KMS-11 (cell line): ENCODE measurements around the gene PPP1R14D.
A peak's percentile ranks its signal among the peaks of the same experiment; 100 is the strongest.

Experiments used
- H2AFZ ChIP-seq: fragments of 200-600 bp; sonication (generic); 2 replicates; pipeline ENCODE4 v1.6.1; 2016; ENCODE audit warnings: antibody characterized with exemption, mixed run types, low read depth
- H3K27ac ChIP-seq: fragments of 200-600 bp; sonication (generic); 2 replicates; pipeline ENCODE4 v1.6.1; 2016; ENCODE audit warnings: mild to moderate bottlenecking, mixed run types
- H3K27me3 ChIP-seq: fragments of 200-600 bp; sonication (generic); 2 replicates; pipeline ENCODE4 v1.6.1; 2017; ENCODE audit warnings: mild to moderate bottlenecking, low read depth, mixed run types, moderate library complexity; ENCODE audit not compliant: insufficient read depth
- H3K36me3 ChIP-seq: fragments of 200-600 bp; sonication (generic); 2 replicates; pipeline ENCODE4 v1.6.1; 2017; ENCODE audit warnings: mild to moderate bottlenecking, mixed run types; ENCODE audit not compliant: insufficient read depth
- H3K4me1 ChIP-seq: fragments of 200-600 bp; sonication (generic); 2 replicates; pipeline ENCODE4 v1.6.1; 2016; ENCODE audit warnings: mild to moderate bottlenecking, low read depth, mixed run types; ENCODE audit not compliant: poor library complexity, severe bottlenecking
- H3K4me2 ChIP-seq: fragments of 200-600 bp; sonication (generic); 2 replicates; pipeline ENCODE4 v1.7.0; 2016; ENCODE audit warnings: mild to moderate bottlenecking, mixed run types
- H3K4me3 ChIP-seq: fragments of 200-600 bp; sonication (generic); IDR thresholded peaks from 2 replicates; pipeline ENCODE4 v1.6.1; 2017; ENCODE audit warnings: low read depth, low read length, mixed read lengths; ENCODE audit not compliant: insufficient read depth
- H3K79me2 ChIP-seq: fragments of 200-600 bp; sonication (generic); 2 replicates; pipeline ENCODE4 v1.6.1; 2016; ENCODE audit warnings: low read depth, mixed run types; ENCODE audit not compliant: insufficient read depth
- H3K9ac ChIP-seq: fragments of 200-600 bp; sonication (generic); 2 replicates; pipeline ENCODE4 v1.6.1; 2016; ENCODE audit warnings: mild to moderate bottlenecking, mixed run types
- H4K20me1 ChIP-seq: fragments of 200-600 bp; sonication (generic); 2 replicates; pipeline ENCODE4 v1.6.1; 2016; ENCODE audit warnings: mild to moderate bottlenecking, mixed run types; ENCODE audit not compliant: insufficient read depth
- TF ChIP-seq, protein P1 (sequence below): fragments of 200-600 bp; sonication (generic); conservative IDR thresholded peaks from 2 replicates; pipeline ENCODE4 v1.6.1; 2017; ENCODE audit warnings: low read depth, mild to moderate bottlenecking, antibody characterized with exemption, low read length, moderate library complexity, mixed read lengths

Gene PPP1R14D

DNA sequence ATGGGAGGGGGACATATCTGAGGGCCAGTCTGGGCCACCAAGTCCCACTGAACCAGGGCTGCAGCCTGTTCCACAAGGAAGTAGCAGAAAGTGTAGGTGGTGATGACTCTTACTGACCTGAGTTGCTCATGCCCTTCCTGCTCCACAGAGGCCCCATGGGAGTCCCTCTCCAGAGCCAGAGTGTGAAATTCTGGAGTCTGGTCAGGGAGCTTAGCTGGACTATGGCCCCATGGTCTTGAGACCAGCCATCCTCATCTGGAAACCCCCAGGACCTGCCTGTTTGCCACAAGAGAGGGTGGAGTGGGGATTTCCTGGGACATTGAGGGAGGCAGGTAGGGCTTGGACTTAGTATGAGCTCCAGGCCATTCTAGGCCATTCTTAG is 18.3 kb upstream of the PPP1R14D start:
- Histone ChIP-seq H3K27ac (no peak overlapping the region), H4K20me1 (no peaks in the 10 kb centered on the region), H2AFZ (no peak overlapping the region), H3K27me3 (peaks cover 4% of the 10 kb centered on the region), H3K9ac (no peak overlapping the region), H3K79me2 (no peaks in the 10 kb centered on the region), H3K4me3 (no peak overlapping the region), H3K4me1 (peaks cover 12% of the 10 kb centered on the region), H3K36me3 (no peaks in the 10 kb centered on the region), H3K4me2 (peak overlapping the region; percentile 18; the same call in 1 of the 2 replicates)
- TF ChIP-seq, protein P1, sequence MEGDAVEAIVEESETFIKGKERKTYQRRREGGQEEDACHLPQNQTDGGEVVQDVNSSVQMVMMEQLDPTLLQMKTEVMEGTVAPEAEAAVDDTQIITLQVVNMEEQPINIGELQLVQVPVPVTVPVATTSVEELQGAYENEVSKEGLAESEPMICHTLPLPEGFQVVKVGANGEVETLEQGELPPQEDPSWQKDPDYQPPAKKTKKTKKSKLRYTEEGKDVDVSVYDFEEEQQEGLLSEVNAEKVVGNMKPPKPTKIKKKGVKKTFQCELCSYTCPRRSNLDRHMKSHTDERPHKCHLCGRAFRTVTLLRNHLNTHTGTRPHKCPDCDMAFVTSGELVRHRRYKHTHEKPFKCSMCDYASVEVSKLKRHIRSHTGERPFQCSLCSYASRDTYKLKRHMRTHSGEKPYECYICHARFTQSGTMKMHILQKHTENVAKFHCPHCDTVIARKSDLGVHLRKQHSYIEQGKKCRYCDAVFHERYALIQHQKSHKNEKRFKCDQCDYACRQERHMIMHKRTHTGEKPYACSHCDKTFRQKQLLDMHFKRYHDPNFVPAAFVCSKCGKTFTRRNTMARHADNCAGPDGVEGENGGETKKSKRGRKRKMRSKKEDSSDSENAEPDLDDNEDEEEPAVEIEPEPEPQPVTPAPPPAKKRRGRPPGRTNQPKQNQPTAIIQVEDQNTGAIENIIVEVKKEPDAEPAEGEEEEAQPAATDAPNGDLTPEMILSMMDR: no peak

DNA sequence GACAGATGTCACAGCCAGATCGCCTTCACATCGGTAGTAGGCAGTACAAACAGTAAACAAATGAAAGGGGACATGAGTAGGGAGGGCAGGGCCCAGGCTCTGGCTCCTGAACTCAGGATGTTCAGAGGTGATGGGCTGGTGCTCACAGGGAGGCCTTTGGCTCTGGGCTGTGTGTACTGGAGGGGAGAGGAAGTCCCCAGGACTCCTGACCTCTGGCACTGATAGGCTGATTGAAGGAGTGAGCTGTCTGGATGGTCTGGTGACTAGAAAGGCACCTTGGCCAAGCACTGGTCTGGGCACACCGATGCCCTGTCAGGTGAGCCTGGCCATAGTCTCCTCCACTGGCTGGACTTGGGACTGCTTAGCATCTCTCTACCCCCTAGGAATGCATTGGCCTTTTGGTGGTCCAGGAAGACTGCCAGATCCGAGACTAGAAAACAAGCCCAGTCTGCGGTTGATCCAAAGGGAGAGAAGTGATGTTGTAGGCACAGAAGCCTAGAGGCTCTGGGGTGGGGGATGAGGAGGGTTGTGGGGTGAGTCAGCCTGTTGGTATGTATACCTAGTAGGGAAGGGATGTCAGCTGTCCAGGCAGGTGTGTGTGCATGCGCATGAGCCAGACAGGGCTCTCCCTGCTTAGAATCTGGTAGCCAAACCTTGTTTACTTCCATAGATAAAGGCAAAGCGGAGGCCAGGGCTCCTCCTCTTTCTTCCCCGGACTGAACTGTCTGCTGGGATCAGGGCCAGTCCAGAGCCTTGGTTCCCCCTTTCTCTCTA is 17.2 kb upstream of the PPP1R14D start:
- H3K4me2 ChIP-seq: no peak overlapping the region

DNA sequence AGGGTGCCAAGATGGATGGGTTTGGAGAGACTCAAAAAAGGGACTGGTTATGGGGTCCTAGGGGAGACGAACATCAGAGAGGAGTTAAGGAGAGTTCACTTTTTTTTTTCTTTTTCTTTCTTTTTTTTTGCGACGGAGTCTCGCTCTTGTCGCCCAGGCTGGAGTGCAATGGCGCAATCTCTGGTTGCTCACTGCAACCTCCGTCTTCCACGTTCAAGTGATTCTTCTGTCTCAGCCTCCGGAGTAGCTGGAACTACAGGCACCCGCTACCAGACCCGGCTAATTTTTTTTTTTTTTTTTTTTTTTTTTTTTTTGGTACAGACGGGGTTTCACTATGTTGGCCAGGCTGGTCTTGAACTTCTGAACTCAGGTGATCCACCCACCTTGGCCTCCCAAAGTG is 16.5 kb upstream of the PPP1R14D start:
- Histone ChIP-seq H3K79me2 (no peaks in the 10 kb centered on the region), H3K27me3 (peaks cover 4% of the 10 kb centered on the region), H3K27ac (no peak overlapping the region), H3K36me3 (no peaks in the 10 kb centered on the region), H3K9ac (no peak overlapping the region), H3K4me2 (no peak overlapping the region), H3K4me3 (no peak overlapping the region), H4K20me1 (no peaks in the 10 kb centered on the region), H3K4me1 (peaks cover 12% of the 10 kb centered on the region), H2AFZ (no peak overlapping the region)
- TF ChIP-seq, protein P1: no peak

More for the DNA sequence above, 17.2 kb upstream of the PPP1R14D start:
- Histone ChIP-seq H3K9ac (no peak overlapping the region), H3K27ac (no peak overlapping the region), H3K4me3 (no peak overlapping the region), H4K20me1 (no peaks in the 10 kb centered on the region), H3K36me3 (no peaks in the 10 kb centered on the region), H3K79me2 (no peaks in the 10 kb centered on the region), H3K27me3 (peaks cover 4% of the 10 kb centered on the region), H3K4me1 (peaks cover 12% of the 10 kb centered on the region), H2AFZ (no peak overlapping the region)
- TF ChIP-seq, protein P1: no peak

DNA sequence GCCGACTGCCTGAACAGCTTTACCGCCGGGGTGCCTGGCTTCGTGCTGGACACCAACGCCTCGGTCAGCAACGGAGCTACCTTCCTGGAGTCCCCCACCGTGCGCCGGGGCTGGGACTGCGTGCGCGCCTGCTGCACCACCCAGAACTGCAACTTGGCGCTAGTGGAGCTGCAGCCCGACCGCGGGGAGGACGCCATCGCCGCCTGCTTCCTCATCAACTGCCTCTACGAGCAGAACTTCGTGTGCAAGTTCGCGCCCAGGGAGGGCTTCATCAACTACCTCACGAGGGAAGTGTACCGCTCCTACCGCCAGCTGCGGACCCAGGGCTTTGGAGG is 16.2 kb upstream of the PPP1R14D start:
- TF ChIP-seq, protein P1: no peak
- peaks cover 12% of the 10 kb centered on the region for H3K4me1 ChIP-seq
- H3K9ac ChIP-seq: no peak overlapping the region
- no peaks in the 10 kb centered on the region for H3K79me2 ChIP-seq
- H3K27ac ChIP-seq: no peak overlapping the region
- no peak overlapping the region for H3K4me3 ChIP-seq
- peaks cover 4% of the 10 kb centered on the region for H3K27me3 ChIP-seq
- no peak overlapping the region for H2AFZ ChIP-seq
- H3K36me3 ChIP-seq: no peaks in the 10 kb centered on the region
- H4K20me1 ChIP-seq: no peaks in the 10 kb centered on the region
- no peak overlapping the region for H3K4me2 ChIP-seq
